GM21390 (cell line): ENCODE results near the gene RNF144A.

ENCODE experiments used
- ATAC-seq: cut with Tn5 transposase; IDR thresholded peaks from one replicate; pipeline ENCODE4 v1.9.1; 2021; ENCODE audit not compliant: unreplicated experiment

Gene RNF144A

DNA sequence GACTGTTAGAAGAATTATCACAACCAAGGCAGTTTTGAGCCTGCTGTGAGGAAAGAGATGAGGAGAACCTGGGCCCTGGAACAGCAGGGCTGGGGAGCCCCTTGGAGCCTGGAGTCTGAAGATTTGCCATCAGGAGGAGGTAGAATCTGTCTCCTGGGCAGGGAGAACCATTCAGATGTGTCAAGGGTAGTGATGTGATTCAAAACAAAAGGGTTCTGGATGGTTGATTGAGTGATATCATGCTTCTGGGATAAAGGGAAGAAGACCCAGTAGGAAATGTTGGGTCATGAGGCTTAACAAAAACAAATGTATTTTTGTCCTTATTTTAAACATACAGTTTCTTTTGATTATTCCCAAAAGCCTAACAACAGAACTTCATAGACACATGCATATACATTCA is 28.6 kb downstream of the RNF144A start:
- no peak for ATAC-seq

DNA sequence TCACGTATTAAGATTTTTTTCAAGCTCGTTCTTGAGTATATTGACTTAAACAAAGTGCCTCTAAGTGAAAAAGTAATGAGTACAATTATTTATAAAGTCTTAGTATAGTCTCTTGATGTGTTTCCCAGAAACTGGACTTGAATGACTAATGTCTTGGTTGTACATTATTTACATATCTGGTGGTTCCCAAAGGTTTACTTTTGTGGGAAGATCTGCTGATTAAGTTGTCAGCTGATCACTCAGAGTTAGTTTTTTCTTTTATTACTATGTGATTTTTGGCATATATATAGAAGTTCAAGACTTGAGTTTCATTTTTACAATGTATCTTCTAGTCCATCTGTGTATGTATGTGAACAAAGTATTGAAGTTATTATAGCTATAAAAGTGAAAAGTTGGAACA is 29.5 kb downstream of the RNF144A start:
- ATAC-seq = no peak

DNA sequence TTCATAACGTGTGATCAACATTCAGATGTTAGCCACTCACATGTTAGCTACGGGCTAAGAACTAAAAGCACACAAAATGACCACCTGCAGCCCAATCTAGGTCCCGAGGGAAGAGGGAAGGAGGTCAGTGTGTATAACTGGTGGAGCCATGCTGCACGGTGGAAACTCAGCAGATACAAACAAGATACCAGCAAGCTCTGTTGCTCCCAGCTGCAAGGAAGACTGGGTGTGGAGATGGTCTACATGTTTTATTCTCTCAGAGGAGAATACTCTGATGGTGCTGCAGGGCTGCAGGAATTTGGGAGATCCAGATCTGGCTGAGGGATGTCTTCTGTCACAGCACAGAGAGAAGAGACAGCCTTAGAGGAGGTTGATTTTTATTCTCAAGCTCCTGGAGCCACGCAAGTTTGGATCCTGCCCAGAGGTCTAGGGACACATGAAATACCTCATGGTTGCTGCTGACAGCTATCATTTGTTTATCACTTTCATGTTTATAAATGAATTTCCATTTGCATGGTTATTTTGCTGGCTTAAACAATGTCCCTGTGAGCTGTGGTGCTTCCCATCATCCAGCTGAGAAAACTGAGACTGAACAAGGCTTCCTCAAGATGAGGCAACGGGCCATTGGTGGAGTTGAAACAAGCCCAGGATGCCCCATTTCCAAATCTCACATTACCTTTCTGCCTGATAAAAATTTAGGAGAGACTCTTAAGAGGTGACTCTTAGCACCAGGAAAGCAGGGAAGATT is 30.9 kb downstream of the RNF144A start:
- no peak for ATAC-seq

DNA sequence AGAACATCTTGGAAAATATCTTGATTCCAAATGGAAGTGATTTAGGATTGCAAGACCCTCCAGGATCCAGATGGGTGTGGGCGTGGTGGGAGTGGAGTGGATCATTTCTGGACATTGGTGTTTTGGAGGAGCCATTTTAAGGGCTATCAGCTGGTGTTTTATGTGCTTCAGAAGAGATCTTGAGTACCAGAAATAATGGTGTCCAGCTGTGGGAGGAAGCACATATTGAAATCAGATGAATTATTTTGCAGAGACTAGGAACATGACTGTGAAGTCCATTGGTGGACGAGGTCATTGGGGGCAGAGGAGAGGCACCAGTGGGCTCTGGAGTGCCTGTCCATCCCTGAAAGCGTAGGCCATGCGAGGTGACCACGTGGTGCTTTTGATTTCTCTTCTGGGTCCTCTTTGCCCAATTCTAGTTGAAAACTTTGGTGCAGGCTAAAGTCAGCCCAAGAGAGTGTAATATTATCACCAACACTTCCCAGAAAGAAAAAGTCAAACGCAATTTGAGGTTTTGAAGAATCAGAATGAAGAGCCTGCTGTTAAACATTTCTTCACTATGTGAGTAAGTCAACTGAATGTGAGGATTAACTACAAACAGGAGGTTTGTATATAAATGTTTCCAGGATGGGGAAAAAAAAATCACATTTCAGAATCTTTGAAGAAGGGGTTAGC is 31.6 kb downstream of the RNF144A start:
- ATAC-seq = no peak

DNA sequence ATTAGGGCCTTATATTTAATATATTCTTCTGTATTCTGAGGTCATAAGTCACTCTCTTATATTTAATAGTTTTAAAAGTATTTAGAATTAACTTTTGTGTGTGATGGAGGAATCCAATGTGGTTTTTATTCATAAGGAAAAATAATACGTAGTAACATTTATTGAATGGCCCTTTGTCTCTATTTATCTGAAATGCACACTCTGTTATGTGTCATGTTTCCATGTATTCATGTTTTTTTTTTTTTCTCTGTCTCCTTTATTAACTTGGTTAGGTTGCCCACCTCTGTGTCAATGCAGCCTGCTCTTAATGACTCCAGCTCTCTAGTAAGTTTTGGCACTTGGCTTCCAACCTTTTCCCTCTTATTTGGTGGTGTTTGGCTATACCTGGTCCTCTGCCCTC is 33.8 kb downstream of the RNF144A start:
- no peak for ATAC-seq

DNA sequence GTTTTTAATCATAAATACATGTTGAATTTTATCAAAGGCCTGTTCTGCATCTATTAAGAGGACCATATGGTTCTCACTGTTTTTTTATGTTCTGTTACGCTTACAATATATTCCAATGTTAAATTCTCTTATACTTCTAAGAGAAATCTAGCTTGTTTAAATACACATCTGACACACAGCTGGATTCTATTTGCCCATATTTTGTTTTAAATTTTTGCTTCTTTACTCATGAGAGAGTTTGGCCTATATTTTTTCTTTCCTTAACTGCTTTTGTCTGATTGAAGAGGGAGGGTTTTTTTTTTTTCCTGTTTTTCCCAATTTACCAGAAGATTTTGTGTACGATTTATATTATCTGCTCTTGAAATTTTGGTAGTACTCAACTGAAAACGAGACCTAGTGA is 34.9 kb downstream of the RNF144A start:
- no peak for ATAC-seq

DNA sequence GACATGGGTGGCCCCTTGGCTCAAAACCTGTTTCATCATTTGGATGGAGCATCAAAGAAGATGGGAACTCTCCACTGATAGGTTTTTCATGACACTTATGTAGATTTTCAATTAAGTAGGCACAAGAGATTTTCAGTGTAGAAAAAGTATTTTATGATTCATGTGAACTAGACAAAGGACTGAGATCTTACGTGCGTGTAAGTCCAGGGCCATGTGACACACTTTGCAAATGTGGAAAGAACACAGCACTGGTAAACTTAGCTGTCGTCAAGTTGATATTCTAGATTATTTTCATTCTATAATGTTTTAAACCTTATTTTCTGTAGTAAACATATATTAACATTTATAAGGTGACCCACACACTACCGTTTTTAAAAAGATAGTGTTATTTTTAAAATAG is 37.4 kb downstream of the RNF144A start:
- no peak for ATAC-seq

DNA sequence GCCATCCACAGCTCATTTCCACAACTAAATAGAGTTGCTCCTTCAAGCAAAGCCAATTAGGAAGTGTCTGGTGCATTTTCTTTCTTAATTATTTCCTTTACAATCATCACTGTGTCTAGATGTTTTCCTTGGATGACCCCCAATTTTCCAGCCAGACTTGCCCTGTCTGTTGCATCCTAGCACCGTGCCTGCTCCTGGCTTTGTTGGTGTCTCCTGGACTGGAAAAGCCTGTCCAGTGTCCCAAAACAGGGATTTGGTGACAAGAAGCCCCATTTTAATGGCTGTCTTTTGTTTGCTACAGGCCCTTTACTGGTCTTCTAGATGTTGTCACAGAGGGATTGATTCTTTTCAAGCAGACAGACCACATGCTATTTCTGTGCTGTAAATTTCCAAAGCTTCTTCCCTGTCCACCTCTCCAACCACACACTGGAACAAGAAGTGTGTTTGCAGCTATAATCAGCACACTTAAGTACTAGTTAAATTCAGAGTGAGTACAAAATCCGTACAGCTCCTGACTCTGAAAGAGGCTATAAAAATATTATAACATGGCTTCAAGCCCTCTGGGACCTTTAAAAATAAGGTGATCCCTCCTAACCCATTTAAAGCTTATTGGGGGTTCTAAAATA is 38.4 kb downstream of the RNF144A start:
- no peak for ATAC-seq

DNA sequence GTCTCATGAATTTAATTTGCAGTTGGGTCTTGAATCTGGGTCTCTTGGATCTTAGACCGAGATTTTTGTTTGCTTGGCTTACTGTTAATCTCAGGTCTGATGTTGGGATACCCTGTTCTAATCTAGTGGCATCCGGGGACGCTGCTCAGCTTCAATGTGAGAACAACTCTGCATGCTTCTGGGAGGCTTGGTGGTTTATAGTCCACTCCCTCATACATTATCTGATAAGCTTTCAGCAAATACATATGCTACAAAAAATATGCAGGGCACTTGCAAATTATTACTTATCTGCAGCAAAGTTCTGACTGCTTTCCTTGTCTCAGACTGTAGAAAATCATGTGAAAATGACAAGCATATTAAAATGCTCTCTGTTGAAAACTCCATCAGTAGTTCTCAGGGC is 39.4 kb downstream of the RNF144A start:
- no peak for ATAC-seq

DNA sequence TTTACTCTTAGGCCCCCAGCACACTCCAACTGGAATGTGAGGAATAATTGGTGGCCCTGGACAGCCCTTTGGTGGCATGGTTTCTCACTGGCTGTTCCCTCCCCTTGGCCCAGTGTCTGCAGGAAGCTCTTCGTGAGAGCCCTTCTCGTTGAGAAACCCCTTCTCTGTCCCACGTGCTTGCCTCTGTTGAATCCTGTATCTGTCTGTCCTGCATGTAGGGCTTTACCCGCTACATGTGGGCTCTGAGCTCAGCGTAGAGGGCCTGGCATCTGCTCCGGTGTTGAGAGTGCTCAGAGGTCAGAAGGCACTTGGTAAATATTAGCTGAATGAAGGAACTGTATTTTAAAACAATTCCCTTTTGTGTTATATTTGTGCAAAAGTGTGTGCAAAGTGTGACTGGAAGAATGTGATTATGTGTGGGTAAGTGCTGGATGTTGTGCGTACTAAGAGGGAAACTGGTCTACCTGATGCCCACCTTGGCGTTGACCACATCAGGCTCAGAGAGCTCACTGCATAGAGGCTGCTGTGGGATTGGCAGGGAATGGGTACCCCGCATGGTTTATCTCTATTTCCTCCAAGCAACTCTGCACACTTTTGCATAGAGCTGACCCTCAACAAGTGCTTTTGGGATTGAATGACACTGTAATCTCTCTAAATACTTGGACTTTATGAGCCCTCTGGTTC is 40.0 kb downstream of the RNF144A start:
- no peak for ATAC-seq

DNA sequence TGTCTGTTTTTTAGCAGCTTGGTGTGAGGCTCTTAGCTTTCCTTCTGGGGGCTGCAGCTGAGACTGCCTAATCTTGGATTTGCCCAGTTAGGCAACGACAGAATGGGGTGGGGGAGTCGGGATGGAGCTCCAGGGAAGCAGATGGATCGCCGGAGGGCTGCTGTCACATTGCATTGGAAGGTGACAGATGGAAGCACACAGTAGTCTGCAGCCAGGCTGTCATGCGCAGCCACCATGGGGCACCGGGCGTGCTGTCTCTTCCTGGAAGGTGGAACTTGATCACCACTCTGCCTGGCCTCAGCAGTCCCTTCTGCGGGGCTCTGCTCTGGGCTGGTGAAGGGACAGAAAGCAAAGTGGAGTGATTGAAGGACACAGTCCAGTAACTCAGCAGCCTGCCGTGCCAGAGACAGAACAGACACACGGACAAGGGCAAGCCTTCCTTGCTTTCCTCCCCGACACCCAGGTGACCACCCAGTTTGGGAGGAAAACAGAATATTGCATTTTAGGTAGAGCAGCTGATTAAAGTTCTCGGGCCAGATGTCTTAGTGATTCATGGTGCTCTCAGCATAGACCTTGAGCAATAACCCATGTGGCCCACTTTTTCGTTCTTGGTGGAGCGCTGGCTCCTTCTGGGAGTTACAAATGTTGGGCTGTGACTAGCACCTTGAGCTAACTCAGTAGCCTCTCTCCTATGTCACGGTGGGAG is 40.9 kb downstream of the RNF144A start:
- no peak for ATAC-seq

DNA sequence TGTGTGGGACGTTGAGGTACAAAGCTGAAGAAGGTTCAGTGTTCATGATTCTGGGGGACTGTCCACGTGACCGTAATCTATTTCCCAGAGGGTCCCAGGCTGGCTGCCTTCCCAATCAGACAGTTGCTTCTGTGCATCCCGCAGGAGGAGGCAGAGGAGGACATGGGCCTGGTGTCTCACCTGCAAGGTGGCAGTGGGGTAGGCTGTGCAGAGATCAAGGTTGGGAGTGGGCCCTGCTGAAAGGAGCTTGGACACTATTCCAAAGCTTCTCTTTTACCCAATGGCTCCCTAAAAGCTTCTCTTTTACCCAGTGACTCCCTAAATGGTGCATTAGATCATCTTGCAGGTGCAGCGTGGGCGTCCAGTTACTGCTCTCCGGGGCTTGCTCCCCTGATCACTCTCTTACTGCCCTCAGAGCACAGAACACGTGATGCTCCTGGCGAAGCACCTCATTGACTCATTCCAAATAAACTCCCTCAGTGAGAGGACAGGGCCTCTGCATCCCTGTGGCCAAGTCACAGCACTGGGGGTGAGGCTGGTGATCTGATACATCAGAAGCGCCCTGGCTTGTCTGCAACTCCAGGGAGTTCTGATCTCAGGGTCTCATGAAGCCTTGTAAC is 41.5 kb downstream of the RNF144A start:
- no peak for ATAC-seq

DNA sequence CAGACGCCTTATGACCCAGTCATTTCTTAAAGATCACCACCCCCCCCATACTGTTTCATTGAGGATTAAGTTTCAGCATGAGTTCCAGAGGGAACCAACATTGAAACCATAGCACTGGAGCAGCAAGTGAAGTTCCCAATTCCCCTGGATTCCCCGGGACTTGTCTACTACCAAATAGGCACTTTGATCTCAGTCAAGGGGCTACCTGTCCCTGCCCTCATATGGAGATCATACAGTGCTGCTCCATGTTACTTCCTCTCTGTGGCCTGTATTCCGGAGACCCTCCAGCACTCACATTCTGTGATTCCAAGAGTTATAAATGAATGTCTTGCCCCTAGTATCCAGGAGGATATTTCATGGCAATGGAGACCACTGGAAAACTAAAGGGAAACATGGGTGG is 42.5 kb downstream of the RNF144A start:
- no peak for ATAC-seq

DNA sequence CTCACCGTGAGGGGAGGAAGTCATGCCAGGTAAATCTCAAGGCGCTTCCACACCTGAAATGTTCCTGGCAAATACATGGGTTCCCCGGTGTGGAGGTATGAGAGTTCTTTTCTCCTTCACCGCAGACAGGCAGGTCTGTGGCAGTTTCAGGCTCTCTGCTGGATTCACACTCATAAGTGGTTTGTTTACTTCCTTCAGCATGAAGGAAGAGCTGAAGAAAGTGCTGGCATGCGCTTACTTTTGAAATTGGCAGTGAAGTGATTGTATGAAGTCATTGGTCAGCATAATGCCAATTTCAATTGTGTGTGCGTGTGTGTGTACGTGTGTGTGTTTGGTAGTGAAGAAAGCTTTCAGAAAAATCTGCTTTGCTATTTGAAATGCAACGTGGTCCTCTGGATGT is 43.4 kb downstream of the RNF144A start:
- ATAC-seq = no peak

DNA sequence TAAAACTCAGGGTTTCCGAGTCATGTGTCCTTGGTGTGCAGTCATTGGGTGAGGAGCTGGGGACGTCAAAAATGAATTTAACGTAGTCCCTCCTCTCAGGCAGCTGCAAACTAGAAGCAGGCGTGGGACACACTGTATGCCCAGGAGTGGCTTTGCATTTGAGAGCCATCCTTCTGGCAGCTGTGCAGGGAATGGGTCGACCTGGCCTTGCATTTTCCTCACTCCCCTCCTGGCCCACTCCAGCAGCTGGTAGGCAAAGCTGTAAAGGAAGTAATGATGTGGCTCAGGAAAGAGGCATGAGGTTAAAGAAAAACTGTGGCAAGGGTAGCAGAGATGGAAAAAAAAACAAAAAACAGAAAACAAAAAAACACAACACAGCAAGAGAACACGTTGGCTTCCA is 46.5 kb downstream of the RNF144A start:
- no peak for ATAC-seq

DNA sequence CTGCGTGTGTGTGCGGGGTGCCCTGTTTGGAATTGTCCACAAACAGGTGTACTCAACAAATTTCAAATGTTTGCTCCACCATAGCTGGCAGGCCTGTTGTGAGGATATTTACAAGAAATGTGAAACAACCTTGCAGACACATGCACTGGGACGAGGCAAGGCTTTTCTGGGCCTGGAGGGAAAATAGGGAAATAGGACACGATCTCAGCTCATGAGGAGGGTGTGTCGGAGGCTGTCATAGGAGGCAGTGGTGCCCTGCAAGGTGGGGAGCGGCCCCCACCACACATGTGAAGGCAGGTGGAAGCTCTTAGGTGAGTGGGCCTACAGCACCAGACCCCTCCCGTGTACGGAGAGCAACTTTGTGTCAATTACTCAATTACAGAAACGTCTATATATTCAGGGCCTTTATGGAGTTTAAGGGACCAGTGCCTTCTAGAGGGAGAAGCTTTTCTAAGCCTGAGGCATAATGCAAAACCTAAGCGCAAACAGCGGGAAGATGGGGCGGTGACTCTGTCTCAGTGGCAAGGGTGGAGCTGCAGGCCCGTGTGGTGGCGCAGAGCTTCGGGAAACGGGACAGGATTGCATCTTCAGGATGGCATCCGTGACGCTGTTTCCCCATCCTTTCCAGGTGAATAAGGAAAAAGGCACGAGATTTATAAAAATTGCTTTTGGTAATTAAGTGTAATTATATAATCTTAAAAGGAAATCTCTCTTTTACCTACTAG is 48.0 kb downstream of the RNF144A start:
- no peak for ATAC-seq

DNA sequence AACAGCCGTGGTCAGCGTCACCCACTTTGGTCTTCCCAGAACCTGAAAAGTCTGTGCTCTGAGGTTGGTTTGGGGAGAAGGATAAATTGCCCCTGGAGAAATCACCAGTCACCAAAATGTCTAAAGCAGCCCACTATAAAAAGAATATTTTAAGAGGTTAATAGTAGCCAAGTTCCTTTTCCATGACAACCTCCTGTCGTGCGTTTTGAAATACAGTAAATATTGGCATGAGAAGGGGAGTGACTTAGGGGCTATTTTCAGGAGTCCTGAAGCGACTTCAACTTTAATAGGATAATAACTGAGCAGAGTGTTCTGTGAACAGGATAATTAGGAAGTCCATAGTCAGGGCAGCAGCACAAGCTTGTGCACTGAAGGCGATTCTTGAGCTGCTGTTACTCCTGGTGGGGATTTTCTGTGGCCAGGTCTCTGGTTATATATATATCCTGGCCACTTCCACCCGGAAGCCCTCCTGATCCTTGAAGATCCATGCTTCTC is 49.3 kb downstream of the RNF144A start:
- no peak for ATAC-seq

DNA sequence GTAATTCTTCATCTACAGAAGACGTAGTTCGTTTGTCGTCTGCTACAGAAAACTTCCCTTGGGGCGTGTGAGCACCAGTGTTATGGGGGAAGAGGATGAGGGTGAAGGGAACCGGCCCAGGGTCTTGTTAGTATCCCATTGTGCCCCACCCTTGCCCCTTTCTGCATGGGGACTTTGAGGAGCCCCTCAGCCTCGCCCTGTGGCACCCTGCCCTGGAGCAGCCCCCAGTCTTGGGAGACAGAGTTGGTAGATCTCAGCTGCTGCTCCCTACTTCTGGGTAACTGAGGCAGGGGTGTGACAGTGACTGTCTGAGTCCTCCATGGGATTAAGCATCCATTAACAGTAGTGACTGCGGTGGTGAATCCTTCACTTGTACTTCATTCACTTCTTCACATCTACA is 50.1 kb downstream of the RNF144A start:
- no peak for ATAC-seq

DNA sequence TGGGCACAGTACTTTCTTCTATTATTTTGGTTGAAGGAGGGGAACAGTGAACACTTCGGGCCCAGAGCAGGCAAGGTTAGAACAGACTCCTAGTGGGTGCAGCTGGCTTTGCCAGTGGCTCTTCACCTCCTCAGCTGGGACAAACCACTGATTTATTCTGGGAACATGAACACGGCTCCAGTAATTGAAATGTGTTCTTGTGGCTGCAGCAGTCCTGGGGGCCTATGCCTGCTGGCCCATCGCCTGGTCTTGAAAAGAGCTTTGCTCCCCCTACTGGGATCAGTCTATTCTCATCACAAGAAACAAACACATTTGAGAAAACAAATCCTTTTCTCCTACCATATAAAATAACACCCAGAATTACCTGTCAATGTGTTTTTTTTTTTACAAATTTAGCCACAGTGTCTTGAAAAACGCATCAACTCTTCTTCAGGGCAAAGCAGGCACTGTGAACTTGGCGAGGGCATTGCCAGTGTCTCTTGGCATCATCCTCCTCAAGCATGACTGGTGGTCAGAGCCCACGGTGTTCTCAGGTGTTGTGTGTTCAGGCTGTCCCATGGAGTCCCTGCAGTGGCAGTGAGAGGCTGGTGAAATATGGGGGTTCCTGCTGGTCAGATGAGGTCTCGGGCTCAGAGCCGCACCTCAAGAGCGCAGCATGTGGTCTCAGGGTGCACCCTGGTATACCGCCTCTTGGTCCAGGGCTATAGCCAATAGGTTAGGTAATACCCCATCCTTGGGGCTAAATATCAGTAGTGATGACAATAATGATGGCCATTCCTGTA is 51.3 kb downstream of the RNF144A start:
- ATAC-seq = no peak
